ENCODE data around the gene RBBP4.
"Not testable (repeated sequence)": the region's sequence is repeated elsewhere in the genome, so short reads cannot be mapped to it uniquely, and the experiment has no call there.

The RBBP4 gene

DNA sequence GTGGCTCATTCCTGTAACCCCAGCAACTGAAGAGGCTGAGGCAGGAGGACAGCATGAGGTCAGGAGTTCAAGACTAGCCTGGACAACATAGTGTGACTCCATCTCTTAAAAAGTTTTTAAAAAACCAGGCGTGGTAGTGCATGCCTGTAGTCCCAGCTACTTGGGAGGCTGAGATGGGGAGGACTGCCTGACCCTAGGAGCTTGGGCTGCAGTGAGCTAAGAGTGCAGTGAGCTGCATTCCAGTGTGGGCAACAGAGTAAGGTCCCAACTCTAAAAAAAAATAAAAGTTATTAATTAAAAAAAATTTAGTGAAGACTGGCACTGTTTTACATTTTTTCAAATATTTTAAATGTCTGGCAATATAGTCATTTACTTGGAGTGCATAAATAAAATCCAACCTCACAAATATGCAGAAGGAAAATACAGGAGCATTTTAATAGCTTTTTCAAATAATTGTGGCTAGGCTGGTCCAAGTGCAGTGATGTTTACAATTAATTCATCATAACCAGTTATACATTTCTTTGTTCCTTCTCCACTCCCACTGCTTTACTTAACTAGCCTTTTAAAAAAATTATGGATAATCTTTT lies 11.4 kb upstream of the RBBP4 start:
- DNase-seq (ENCODE audit: low spot score) = no peak

DNA sequence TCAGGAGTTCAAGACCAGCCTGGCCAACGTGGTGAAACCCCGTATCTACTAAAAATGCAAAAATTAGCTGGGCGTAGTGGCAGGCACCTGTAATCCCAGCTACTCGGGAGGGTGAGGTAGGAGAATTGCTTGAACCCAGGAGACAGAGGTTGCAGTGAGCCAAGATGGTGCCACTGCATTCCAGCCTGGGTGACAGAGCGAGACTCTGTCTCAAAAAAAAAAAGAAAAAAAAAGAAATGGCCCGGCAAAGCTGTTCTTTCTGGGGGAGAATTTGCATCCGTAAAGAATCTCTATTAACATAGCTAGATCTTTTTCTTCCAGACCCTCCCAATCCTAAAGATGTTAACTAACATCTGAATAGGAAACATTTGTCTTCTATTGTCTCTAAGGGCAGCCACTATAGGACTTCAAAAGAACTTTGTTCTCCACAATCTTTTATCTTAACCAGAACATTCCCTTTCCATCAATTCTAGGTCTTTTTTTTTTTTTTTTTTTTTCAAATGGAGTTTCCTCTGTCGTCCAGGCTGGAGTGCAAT lies 8.6 kb upstream of the RBBP4 start:
- not testable (repeated sequence) for DNase-seq (ENCODE audit: low spot score)

DNA sequence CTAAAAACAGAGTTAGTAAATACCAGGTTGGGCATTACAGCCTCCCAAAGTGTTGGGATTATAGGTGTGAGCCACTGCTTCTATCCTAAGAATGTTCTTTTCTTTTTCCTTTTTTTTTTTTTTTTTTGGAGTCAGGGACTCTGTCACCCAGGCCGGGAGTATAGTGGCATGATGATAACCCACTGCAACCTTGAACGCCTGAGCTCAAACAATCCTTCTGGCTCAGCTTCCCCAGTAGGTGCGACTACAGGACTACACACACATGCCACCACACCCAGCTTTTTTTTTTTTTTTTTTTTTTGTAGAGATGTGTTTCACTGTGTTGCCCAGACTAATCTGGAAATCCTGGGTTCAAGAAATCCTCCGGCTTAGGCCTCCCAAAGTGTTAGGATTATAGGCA lies 6.6 kb upstream of the RBBP4 start:
- no peak for DNase-seq (ENCODE audit: low spot score)

DNA sequence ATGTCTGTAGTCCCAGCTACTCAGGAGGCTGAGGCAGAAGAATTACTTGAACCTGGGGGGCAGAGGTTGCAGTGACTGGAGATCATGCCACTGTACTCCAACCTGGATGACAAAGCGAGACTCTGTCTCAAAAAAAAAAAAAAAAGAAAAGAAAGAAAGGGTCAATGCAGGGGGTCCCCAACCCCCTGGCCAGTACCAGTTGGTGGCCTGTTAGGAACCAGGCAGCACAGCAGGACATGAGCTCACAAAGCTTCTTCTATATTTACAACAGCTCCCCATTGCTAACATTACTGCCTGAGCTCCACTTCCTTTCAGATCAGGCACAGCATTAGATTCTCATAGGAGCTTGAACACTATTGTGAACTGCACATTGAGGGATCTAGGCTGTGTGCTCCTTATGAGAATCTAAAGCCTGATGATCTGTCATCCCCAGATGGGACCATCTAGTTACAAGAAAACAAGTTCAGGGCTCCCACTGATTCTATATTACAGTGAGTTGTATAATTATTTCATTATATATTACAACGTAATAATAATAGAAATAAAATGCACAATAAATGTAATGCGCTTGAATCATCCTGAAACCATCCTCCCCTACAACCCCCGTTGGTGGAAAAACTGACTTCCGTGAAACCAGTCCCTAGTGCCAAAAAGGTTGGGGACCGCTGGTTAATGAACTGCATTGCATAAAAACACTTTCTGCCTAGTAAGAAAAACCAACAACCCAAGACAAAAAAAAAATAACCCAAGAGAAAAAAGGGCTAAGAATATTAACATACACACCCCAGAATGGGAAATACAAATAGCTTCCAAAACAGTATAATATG lies 3.5 kb upstream of the RBBP4 start:
- no peak for DNase-seq (ENCODE audit: low spot score)

DNA sequence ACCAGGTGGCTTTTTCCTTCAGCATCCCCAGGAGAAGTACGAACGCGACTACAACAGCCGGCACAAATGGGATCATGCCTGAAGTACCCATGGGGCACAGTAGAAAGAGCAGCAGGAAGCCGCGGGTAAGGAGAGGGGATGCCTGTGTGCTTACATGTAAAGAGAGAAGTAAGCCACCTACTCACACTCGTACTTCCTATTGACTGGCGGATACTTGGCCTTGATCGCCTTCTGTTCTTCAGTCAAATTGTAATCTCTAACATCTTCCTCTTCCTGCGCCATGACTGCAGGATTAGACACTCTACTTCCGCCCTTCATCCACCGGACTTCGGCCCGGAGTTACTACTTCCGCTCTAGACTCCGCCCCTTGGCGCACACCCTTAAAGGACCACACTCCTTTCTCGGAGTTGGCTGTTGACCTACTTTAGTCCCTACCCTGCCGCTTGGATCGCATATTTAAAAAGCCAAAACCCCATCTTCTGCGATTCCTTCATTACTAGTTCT lies 708 bp upstream of the RBBP4 start, which contains the start of gene ZBTB8OS:
ZBTB8OS (minus strand) TSS at position 303 of the 504 bp plus-strand sequence; CDS start at position 282, 21 bp downstream.
- DNase-seq (ENCODE audit: low spot score) = peak; percentile 96

DNA sequence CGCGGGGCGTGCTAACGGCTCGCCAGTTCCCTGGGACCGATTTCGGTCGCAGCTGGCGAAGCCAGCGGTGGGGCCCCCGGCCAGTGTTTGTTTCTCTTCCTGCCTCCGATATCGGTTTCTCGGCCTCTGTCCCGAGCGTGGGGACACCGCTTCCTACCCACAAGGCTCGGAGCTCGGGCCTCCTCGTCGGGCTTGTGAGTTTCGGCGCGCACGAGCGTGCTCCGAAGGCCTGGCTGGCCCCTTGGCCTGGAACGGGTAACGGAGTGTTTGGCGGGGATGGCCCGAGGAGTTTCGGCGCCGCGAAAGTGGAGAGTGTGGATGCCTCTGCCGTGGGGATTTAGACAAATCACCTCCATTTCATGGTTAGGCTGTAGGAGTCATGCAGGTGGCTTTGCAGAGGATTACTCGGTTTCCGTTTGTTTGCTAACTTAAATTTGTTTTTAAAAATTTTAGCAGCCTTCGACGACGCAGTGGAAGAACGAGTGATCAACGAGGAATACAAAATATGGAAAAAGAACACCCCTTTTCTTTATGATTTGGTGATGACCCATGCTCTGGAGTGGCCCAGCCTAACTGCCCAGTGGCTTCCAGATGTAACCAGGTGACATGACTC lies 559 bp downstream of the RBBP4 start:
- no peak for DNase-seq (ENCODE audit: low spot score)

DNA sequence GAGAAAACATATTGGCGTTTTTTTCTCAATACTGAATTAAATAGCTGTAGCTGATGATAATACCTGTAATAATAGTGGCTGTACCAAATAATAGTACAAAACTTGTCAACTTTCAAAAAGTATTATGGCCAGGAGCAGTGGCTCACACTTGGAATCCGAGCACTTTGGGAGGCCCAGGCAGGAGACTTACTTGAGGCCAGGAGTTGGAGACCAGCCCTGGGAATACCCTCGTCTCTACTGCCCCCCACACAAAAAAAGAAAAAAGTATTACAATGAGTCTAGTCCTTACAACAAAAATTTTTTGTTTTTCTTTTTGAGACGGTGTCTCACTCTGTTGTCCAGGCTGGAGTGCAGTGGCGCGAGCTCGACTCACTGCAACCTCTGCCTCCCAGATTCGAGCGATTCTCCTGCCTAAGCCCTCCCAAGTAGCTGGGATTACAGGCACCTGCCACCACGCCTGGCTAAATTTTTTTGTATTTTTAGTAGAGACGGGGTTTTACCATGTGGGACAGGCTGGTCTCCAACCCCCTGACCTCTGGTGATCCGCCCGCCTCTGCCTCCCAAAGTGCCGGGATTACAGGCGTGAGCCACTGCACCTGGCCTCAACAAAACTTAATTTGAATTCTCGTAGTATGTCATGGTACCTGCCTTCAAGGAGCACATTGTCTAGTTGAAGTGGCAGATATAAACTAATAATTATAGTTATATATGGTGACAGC lies 1.4 kb downstream of the RBBP4 start:
- DNase-seq (ENCODE audit: low spot score) = peak; percentile 14

DNA sequence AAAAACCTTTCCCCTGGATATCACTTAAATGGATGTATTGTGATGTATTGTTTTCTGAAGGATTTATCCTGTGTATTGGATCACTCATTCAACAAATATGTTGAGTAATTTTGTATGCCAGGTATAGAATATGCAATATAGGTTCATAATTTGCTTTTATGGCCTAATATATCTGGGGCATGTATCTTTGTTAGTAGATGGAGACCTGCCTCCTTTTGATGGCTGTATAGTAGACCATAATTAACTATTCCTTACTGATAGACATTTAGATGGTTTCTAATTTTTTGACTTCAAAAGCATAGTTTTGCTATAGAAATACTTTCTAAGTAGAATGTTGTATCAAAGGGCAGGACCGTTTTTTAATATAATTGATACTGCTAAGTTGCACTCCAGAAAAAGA lies 8.6 kb downstream of the RBBP4 start:
- DNase-seq (ENCODE audit: low spot score) = no peak

DNA sequence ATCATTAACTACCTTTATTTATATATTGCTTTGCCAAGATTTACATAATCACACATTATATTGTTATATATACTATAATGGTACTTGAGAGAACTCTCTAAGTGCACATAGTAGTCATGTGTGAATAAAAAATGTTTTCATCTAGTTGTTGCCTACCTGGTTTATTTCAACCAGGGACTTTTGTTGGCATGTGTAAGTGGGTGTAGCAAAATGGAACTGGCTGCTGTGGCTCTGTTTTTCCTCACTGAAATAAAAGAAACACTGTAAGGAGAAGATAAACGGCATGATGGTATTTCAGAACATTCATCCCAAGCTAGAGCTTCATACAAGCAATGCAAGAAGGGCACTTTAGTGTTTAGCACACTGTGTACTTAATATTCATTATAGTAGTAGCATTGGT lies 14.9 kb downstream of the RBBP4 start:
- no peak for DNase-seq (ENCODE audit: low spot score)

DNA sequence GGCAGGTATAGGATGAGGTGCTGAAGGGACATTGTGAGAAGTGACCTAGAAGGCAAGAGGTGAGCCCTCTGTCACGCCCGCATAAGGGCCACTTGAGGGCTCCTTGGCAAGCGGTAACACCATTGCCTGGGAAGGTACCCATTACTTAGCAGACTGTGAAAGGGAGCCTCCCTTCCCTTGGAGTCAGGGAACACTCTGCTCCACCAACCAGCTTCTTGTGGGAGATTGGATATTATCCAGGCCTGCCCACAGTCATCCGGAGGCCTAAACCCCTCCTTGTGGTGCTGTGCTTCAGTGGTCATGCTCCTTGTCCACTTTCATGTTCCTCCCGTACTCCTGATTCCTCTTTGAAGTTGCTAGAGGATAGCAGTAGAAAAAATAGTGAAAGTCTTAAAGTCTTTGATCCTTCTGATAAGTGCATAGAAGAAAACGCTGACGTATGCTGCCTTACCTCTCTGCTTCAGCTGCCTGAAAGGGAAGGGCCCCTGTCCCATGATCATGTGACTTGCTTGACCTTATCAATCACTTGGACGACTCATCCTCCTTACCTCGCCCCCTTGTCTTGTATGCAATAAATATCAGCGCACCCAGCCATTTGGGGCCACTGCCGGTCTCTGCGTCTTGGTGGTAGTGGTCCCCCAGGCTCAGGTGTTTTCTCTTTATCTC lies 16.0 kb downstream of the RBBP4 start:
- DNase-seq (ENCODE audit: low spot score) = no peak

DNA sequence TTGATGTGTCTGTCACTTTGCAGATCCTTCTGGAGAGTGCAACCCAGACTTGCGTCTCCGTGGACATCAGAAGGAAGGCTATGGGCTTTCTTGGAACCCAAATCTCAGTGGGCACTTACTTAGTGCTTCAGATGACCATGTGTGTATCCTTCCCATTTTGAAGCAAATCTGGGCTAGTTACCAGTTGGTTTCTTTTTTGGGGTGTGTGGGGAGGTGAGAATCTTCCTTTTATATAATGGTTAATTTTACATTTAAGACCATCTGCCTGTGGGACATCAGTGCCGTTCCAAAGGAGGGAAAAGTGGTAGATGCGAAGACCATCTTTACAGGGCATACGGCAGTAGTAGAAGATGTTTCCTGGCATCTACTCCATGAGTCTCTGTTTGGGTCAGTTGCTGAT lies 17.7 kb downstream of the RBBP4 start:
- not testable (repeated sequence) for DNase-seq (ENCODE audit: low spot score)

DNA sequence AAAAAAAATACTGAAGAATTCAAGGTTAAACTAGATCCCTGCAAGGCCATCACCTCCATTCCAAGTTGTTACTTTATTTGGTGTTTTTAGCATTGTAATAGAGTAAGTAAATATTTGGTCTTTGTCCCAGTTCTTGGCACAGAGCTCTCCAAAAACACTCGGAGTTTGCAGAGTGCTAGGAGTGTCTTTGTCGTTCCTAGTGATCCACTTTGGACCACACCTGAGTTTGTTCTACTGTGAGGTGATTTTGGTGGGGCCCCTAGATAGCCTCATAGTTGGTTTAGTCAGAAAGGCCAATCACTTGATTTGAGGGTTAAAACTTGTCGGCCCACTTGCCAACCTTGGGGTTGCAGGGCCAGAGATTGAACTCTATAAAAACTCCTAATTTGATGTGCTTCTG lies 25.9 kb downstream of the RBBP4 start:
- DNase-seq (ENCODE audit: low spot score) = no peak

DNA sequence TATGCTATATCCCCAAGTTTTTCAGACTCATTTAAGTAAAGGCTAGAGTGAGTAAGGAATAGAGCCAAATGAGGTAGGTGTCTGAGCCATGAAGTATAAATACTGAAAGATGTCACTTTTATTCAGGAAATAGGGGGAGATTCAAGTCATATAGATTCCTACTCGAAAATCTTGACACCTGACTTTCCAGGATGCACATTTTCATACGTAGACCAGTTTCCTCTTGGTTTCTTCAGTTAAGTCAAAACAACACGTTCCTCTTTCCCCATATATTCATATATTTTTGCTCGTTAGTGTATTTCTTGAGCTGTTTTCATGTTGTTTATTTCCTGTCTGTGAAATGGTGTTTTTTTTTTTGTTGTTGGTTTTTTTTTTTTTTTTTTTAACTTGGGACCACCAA lies 29.0 kb downstream of the RBBP4 start:
- DNase-seq (ENCODE audit: low spot score) = not testable (repeated sequence)

DNA sequence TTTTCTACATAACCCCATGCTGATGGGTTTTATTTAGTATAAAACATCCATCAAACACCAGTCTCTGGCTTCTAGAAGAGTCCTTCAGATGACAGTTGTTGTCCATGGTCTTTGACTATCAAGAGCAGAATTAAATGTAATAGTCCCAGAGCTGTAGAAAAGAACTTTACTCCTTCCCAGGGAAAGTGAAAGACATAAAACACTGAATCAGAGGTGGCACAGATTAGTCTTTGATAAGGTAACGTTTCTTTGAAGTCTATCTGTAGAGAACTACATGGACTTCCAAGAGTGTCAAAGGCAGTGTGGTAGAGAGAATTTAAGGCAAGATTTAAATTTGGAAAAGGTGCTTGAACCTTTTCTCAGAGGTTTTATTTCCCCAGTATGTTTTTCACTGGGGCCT lies 29.6 kb downstream of the RBBP4 start:
- DNase-seq (ENCODE audit: low spot score) = no peak

DNA sequence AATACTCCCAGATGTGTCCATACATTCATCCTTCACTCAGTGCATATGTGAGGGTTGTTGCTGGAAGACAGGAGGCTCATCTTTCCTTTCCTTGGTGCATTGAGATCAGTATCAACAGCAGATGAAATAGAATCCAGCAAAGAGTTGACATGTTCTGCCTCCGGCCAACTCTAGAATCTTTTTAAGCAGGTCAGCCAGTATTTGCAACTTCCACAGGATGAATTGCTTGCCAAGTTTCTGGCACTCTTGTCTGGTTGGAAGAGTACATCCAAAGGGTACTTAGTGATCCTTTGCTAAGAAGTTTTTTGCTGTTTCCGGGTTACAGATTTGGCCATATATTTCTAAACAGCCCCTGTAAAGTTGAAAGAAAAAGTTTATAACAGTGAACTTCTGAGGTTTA lies 30.5 kb downstream of the RBBP4 start:
- DNase-seq (ENCODE audit: low spot score) = no peak

DNA sequence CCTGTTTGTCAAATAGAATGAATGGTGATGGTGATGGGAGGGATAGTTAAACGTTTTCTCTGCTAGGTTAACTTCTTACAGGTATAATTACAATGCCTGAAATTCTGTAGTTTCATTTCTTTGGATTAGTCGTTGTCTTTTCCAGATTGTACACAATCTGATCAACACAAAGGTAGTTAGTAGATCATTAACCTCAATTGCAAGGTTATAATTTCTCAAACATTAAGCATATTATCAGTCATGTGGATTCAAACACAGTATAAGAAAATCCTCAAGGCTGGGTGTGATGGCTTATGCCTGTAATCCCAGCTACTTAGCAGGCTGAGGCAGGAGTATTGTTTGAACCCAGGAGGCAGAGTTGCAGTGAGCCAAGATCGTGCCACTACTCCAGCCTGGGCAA lies 31.0 kb downstream of the RBBP4 start:
- DNase-seq (ENCODE audit: low spot score) = no peak

DNA sequence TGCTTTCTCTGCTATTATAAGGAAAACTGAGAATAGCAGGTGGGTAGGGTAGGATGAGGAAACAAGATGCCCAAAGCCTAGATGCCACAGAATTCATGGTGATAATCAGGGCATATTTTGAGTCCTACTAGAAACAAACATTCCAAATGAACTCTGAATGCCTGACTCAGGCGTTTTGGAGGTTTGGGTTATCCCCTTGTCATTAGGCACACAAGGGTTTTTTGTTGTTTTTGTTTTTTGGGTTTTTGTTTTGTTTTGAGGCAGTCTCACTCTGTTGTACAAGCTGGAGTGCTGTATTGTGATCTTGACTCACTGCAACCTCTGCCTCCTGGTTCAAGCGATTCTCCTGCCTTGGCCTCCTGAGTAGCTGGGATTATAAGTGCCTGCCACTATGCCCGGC lies 32.4 kb downstream of the RBBP4 start:
- no peak for DNase-seq (ENCODE audit: low spot score)

DNA sequence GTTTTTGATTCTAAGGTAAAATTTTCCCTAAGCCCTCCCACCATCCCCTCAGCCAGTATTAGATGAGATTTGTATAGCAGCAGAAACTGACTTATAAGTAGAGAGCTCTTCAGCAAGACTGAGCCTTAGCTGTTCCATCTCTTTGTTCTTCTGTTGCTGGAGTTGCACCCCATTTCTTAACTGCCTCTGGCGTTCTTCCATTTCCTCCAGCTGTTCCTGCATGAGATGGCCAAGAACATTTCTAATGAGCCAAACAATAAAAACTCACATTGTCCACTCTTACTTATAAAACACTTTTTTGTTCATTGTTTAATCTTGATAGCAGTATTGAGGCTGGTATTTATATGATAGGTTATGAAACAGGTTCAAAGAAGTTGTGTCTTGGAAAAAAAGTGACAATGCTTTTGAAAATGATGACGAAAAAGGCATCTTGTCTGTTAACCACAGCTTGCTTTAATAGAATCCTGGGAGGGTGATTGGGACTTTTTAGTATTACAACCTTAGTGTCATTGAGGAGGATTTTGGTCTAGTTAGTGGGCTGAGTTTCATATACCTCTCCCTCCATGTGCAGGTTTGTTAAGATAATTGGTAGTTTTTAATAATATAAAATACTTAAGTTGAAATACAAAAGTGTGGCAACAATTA lies 33.3 kb downstream of the RBBP4 start:
- no peak for DNase-seq (ENCODE audit: low spot score)

DNA sequence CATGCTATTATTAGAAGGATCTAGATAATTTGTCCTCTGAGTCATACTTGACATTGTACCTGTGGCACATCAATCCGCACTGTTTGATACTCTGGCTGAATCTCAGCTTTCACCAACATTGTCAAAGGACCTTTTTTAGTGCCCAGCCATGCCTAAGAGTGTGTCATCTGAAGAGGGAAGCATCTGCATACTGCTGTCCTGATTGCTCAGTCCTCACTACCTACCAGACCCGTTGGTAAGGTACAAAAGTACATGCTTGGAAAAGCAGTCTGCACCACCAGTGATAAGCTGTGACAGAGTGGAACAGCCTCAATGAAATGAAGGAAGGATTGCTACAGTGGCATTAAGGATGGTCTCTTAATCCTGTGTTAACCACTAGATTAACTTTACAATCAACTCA lies 34.5 kb downstream of the RBBP4 start:
- no peak for DNase-seq (ENCODE audit: low spot score)

DNA sequence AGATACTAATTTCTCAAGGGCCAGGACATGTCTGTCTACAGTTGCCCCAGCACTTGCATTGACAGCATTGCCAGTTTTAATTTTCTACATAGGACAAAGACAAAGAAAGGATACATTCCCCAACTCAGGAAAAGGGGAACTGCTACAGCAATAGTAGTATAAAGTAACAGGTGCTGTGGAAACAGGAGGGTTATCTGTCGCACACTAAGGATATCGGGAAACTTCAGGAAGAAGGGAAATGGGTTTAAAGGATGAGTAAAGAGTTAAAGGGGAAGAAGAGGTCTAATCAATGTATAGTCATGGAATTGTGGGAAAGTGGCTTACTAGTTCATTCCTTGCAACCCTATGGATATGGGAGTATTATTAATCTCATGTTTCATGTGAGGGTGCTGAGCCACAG lies 35.4 kb downstream of the RBBP4 start:
- no peak for DNase-seq (ENCODE audit: low spot score)

All from hematopoietic multipotent progenitor cell treated with erythropoietin and hydrocortisone succinate and interleukin-3 and kit ligand, for 17 days (in vitro differentiated cells).